Trophoblast cell (in vitro differentiated cells and primary cell): Measurements from ENCODE around the gene BRAF.
"Not testable (repeated sequence)": the region's sequence is repeated elsewhere in the genome, so short reads cannot be mapped to it uniquely, and the experiment has no call there.

Experiments used
- DNase-seq, 2 donors: peaks; one replicate each; pipeline ENCODE4 v3.0.0-alpha.2; 2016
- H2AFZ ChIP-seq: 2 replicates; pipeline ENCODE4 v1.6.1; 2013; ENCODE audit warnings: low read length, moderate library complexity, mild to moderate bottlenecking; ENCODE audit not compliant: insufficient read depth, poor library complexity
- H2AK5ac ChIP-seq: 2 replicates; pipeline ENCODE4 v1.6.1; 2013; ENCODE audit warnings: mild to moderate bottlenecking, low read length
- H2BK120ac ChIP-seq: 2 replicates; pipeline ENCODE4 v1.6.1; 2013; ENCODE audit warnings: low read length, mild to moderate bottlenecking, moderate library complexity; ENCODE audit not compliant: insufficient read depth, poor library complexity
- H2BK12ac ChIP-seq: 2 replicates; pipeline ENCODE4 v1.6.1; 2013; ENCODE audit warnings: mild to moderate bottlenecking, low read length, moderate library complexity
- H2BK5ac ChIP-seq: 2 replicates; pipeline ENCODE4 v1.6.1; 2013; ENCODE audit warnings: low read length, low read depth, moderate library complexity, mild to moderate bottlenecking; ENCODE audit not compliant: poor library complexity
- H3K14ac ChIP-seq: 2 replicates; pipeline ENCODE4 v1.6.1; 2013; ENCODE audit warnings: mild to moderate bottlenecking, low read length
- H3K18ac ChIP-seq: 2 replicates; pipeline ENCODE4 v1.6.1; 2013; ENCODE audit warnings: mild to moderate bottlenecking, low read length
- H3K23ac ChIP-seq: 2 replicates; pipeline ENCODE4 v1.6.1; 2013; ENCODE audit warnings: low read length
- H3K27ac ChIP-seq: 2 replicates; pipeline ENCODE4 v1.5.1; 2013; ENCODE audit warnings: low read depth, mild to moderate bottlenecking, inconsistent platforms, low read length, moderate library complexity
- H3K27me3 ChIP-seq: 2 replicates; pipeline ENCODE4 v1.6.1; 2013; ENCODE audit warnings: inconsistent platforms, mild to moderate bottlenecking, low read length, moderate library complexity; ENCODE audit not compliant: insufficient read depth
- H3K36me3 ChIP-seq, 2 experiments: 1 replicate in 1 of 2; 2 replicates in 1 of 2; pipeline ENCODE4 v1.6.1; 2013; ENCODE audit warnings: low read length in 2 of 2, mild to moderate bottlenecking in 2 of 2, moderate library complexity in 1 of 2; ENCODE audit not compliant: insufficient read depth in 2 of 2, control insufficient read depth in 1 of 2
- H3K4ac ChIP-seq: 2 replicates; pipeline ENCODE4 v1.6.1; 2013; ENCODE audit warnings: low read depth, mild to moderate bottlenecking, low read length, moderate library complexity
- H3K4me1 ChIP-seq, 2 experiments: 1 replicate in 1 of 2; 2 replicates in 1 of 2; pipeline ENCODE4 v1.6.1; 2013; ENCODE audit warnings: low read length in 2 of 2, mild to moderate bottlenecking in 2 of 2, moderate library complexity in 1 of 2; ENCODE audit not compliant: insufficient read depth in 2 of 2, control insufficient read depth in 1 of 2
- H3K4me2 ChIP-seq: 2 replicates; pipeline ENCODE4 v1.6.1; 2013; ENCODE audit warnings: inconsistent platforms, mild to moderate bottlenecking, low read length, moderate library complexity
- H3K4me3 ChIP-seq: 2 replicates; pipeline ENCODE4 v1.5.1; 2013; ENCODE audit warnings: mild to moderate bottlenecking, low read depth, low read length, inconsistent platforms
- H3K79me1 ChIP-seq: one replicate; pipeline ENCODE4 v1.6.1; 2013; ENCODE audit warnings: low read length
- H3K79me2 ChIP-seq: 2 replicates; pipeline ENCODE4 v1.6.1; 2013; ENCODE audit warnings: low read length, mild to moderate bottlenecking; ENCODE audit not compliant: control insufficient read depth, insufficient read depth, poor library complexity
- H3K9ac ChIP-seq: 2 replicates; pipeline ENCODE4 v1.6.1; 2013; ENCODE audit warnings: mild to moderate bottlenecking, low read length
- H3K9me3 ChIP-seq: 2 replicates; pipeline ENCODE4 v1.6.1; 2013; ENCODE audit warnings: low read depth, mild to moderate bottlenecking, control low read depth, inconsistent platforms, low read length; ENCODE audit not compliant: insufficient read depth
- H4K12ac ChIP-seq: 2 replicates; pipeline ENCODE4 v1.6.1; 2013; ENCODE audit warnings: low read depth, mild to moderate bottlenecking, low read length, moderate library complexity
- H4K8ac ChIP-seq: 2 replicates; pipeline ENCODE4 v1.6.1; 2013; ENCODE audit warnings: low read depth, mild to moderate bottlenecking, low read length, moderate library complexity
- H4K91ac ChIP-seq: one replicate; pipeline ENCODE4 v1.6.1; 2013; ENCODE audit warnings: low read depth, mild to moderate bottlenecking, low read length, moderate library complexity
- WGBS: extraction: QIAGEN DNeasy Blood & Tissue Kit; methylation state at CpG from one replicate; pipeline ENCODE4 v1.1.7; 2013; ENCODE audit warnings: missing lambda C conversion rate; ENCODE audit not compliant: insufficient read length, insufficient coverage; ENCODE audit errors: extremely low coverage; 5-methylcytosine and 5-hydroxymethylcytosine counted together

BRAF gene

DNA sequence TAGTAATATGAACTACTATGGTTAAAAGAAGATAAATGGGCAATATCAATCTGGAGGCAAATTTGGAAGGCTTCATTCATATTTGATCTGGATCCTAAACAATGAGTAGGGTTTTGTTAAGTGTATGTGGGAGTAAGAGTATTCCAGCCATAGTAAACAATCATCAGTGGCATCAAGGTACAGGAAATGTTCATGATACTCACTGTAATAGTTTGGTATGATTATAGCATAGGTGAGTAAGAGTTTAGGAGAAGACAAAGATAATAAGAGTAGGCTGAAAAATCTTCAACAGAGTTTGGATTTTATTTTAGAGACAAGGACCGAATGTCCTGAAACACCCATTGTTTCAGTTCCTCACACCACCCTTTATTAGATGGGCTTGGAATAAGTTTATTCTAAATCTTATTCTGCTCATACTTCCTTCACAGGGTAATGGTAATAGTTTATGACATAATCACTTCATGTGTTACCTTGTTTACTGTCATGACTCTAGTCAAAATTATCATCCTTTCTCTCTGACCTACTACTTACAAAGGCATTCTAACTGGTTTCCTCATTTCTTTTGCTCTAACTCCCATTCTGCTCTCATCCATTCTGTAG is 38.9 kb downstream of the BRAF start:
- Histone ChIP-seq H3K14ac (no peak overlapping the region), H3K79me2 (no peaks in the 10 kb centered on the region), H3K4ac (no peak overlapping the region), H4K12ac (no peak overlapping the region), H3K9ac (no peak overlapping the region), H3K4me1 (peaks cover 0 to 3% of the 10 kb centered on the region in 2 experiments), H3K27ac (no peak overlapping the region), H2BK12ac (no peak overlapping the region), H3K36me3 (no peaks in the 10 kb centered on the region), H4K91ac (no peak overlapping the region), H2AK5ac (no peak overlapping the region), H2BK120ac (no peak overlapping the region), H3K9me3 (no peaks in the 10 kb centered on the region), H3K4me2 (no peak overlapping the region), H3K79me1 (no peaks in the 10 kb centered on the region), H3K18ac (no peak overlapping the region), H4K8ac (no peak overlapping the region), H2AFZ (no peak overlapping the region), H3K27me3 (no peaks in the 10 kb centered on the region), H2BK5ac (no peak overlapping the region), H3K4me3 (no peak overlapping the region), H3K23ac (no peak overlapping the region)
- no CpG with 5 or more reads among the region's 1 CpG for WGBS
- DNase-seq = no peak

DNA sequence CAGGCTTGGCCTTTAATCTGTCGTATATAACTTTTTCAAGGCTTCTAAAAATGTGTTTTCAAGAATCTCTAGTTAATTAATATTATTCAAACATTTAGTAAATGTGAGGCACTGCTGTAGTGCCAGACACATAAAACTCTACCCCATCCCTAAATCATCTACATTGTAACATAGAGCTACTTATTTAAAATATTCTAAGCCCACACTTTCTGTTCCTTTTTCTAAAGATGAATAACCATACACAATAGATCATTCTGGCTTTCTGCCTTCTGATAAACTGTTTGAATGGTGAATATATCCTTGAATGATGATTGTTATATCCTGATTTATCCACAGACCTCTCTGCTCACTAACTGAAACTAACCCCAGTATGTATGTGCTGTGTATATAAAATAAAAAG is 41.4 kb downstream of the BRAF start:
- H3K79me1 ChIP-seq = no peaks in the 10 kb centered on the region
- H3K4me2 ChIP-seq = no peak overlapping the region
- H2AK5ac ChIP-seq = no peak overlapping the region
- no peak overlapping the region for H2AFZ ChIP-seq
- no peak overlapping the region for H3K4ac ChIP-seq
- H3K23ac ChIP-seq = no peak overlapping the region
- no CpG with 5 or more reads among the region's 1 CpG for WGBS
- H2BK120ac ChIP-seq = no peak overlapping the region
- no peak overlapping the region for H3K14ac ChIP-seq
- H2BK5ac ChIP-seq = no peak overlapping the region
- H3K4me3 ChIP-seq = no peak overlapping the region
- no peak for DNase-seq
- no peak overlapping the region for H4K8ac ChIP-seq
- H3K27ac ChIP-seq = no peak overlapping the region
- no peaks in the 10 kb centered on the region for H3K9me3 ChIP-seq
- H2BK12ac ChIP-seq = no peak overlapping the region
- H3K36me3 ChIP-seq = no peaks in the 10 kb centered on the region
- H3K79me2 ChIP-seq = no peaks in the 10 kb centered on the region
- H4K91ac ChIP-seq = no peak overlapping the region
- H3K27me3 ChIP-seq = no peaks in the 10 kb centered on the region
- no peak overlapping the region for H4K12ac ChIP-seq
- no peak overlapping the region for H3K18ac ChIP-seq
- no peaks in the 10 kb centered on the region for H3K4me1 ChIP-seq
- H3K9ac ChIP-seq = no peak overlapping the region

GRCh38 chr7:140882834-140883233 is 41.9 kb downstream of the BRAF start:
- not testable (repeated sequence) for H3K18ac ChIP-seq, H3K9me3 ChIP-seq, H2BK120ac ChIP-seq, H3K4me3 ChIP-seq, H3K27ac ChIP-seq, H3K36me3 ChIP-seq, H3K79me1 ChIP-seq, H2BK5ac ChIP-seq, H3K4me1 ChIP-seq, H4K12ac ChIP-seq, H3K27me3 ChIP-seq, H3K4ac ChIP-seq, H3K4me2 ChIP-seq, H4K91ac ChIP-seq, H3K23ac ChIP-seq, H4K8ac ChIP-seq, H2AFZ ChIP-seq, DNase-seq, H3K14ac ChIP-seq, H2AK5ac ChIP-seq, H3K79me2 ChIP-seq, H2BK12ac ChIP-seq, H3K9ac ChIP-seq
- no CpG with 5 or more reads among the region's 2 CpGs for WGBS

- H3K79me2 ChIP-seq = no peaks in the 10 kb centered on the region
- no peak overlapping the region for H3K27ac ChIP-seq
- no peaks in the 10 kb centered on the region for H3K36me3 ChIP-seq
- H3K27me3 ChIP-seq = no peaks in the 10 kb centered on the region
- H4K91ac ChIP-seq = no peak overlapping the region
- H2AFZ ChIP-seq = no peak overlapping the region
- H3K4me1 ChIP-seq = no peaks in the 10 kb centered on the region
- no peak overlapping the region for H3K4ac ChIP-seq
- H2BK12ac ChIP-seq = no peak overlapping the region
- H3K18ac ChIP-seq = no peak overlapping the region
- no peak overlapping the region for H4K12ac ChIP-seq
- H3K79me1 ChIP-seq = no peaks in the 10 kb centered on the region
- no peak overlapping the region for H2AK5ac ChIP-seq
- no peak overlapping the region for H2BK120ac ChIP-seq
- H2BK5ac ChIP-seq = no peak overlapping the region
- no peak overlapping the region for H3K14ac ChIP-seq
- H3K9ac ChIP-seq = no peak overlapping the region
- H3K4me2 ChIP-seq = no peak overlapping the region
- H3K23ac ChIP-seq = no peak overlapping the region
- WGBS = no CpG with 5 or more reads among the region's 3 CpGs
- no peak overlapping the region for H3K4me3 ChIP-seq
- H3K9me3 ChIP-seq = no peaks in the 10 kb centered on the region
- DNase-seq = no peak
- no peak overlapping the region for H4K8ac ChIP-seq
These were observed 43.1 kb downstream of the BRAF start for GRCh38 chr7:140881507-140882228.
